Right lobe of liver (tissue), 6 donors: ENCODE results near the gene LIMS1. TPM values are rescaled to one million over a fixed set of nuclear protein-coding genes. Genes with fewer than 3 reads are reported as not detected.

Experiments
- ATAC-seq, 4 donors: fragments of 200-7000 bp; cut with Tn5 transposase; one replicate each; pipeline ENCODE4 v1.9.1; 2020; ENCODE audit warnings: mild to moderate bottlenecking in 4 of 4, moderate library complexity in 4 of 4
- DNase-seq, 3 donors: peaks; one replicate each; pipeline ENCODE4 v3.0.0-alpha.2; 2020
- H3K27ac ChIP-seq, 3 donors: fragments of 200-600 bp; one replicate each; pipeline ENCODE4 v1.8.0; 2022
- H3K27me3 ChIP-seq, 2 donors: fragments of 200-600 bp; one replicate each; pipeline ENCODE4 v1.8.0; 2022
- H3K36me3 ChIP-seq, 4 donors: fragments of 200-600 bp; sonication (generic) in 1 of 4; one replicate each; pipeline versions ENCODE4 v1.5.1 to v1.8.0; 2017 to 2022; ENCODE audit warnings: control low read depth in 1 of 4
- H3K4me1 ChIP-seq, 4 donors: fragments of 200-600 bp; sonication (generic) in 1 of 4; one replicate each; pipeline versions ENCODE4 v1.5.1 to v1.8.0; 2017 to 2022; ENCODE audit warnings: control low read depth in 1 of 4
- H3K4me3 ChIP-seq, 3 donors: fragments of 200-600 bp; one replicate each; pipeline ENCODE4 v1.8.0; 2022
- H3K9me3 ChIP-seq, 4 donors: fragments of 200-600 bp; sonication (generic) in 1 of 4; one replicate each; pipeline versions ENCODE4 v1.5.1 to v1.8.0; 2017 to 2022; ENCODE audit warnings: control low read depth in 1 of 4
- POLR2A ChIP-seq: fragments of 450-650 bp; IDR thresholded peaks from one replicate; pipeline ENCODE4 v1.6.1; 2017; ENCODE audit warnings: antibody characterized with exemption, mild to moderate bottlenecking
- WGBS: methylation state at CpG from one replicate; pipeline ENCODE4 v1.1.6; 2018; ENCODE audit warnings: low coverage, low lambda C conversion rate; ENCODE audit not compliant: insufficient coverage; ENCODE audit errors: missing lambda C conversion rate; 5-methylcytosine and 5-hydroxymethylcytosine counted together
- intact Hi-C, 2 donors: fragments of 100-400 bp; cut with DNase I; formaldehyde crosslinking; loops; one replicate each; pipeline versions ENCODE4 v1.11.2 to v1.14.1; 2022
- total RNA-seq, 6 experiments: library from RNA; depleted of rRNA in 2 of 6; stranded (reverse); fragments of >200 nt in 2 of 6; fragmentation: NEBNext Ultra II Directional in 3 of 6; extraction: Animal tissue kit (Norgen Biotek cat#: 25700) in 3 of 6; gene quantifications; one replicate each; pipeline versions ENCODE4 v1.1.0 to v1.2.4, GENCODE V29; 2016 to 2023
- TF ChIP-seq, protein P1 (sequence below), 4 donors: fragments of 200-600 bp in 3 of 4; fragments of 450-650 bp in 1 of 4; IDR thresholded peaks; one replicate each; pipeline versions ENCODE4 v1.5.1 to v1.8.0; 2016 to 2022; ENCODE audit warnings: antibody characterized with exemption in 4 of 4, mild to moderate bottlenecking in 2 of 4
- donor health status: DM: no; HTN: yes; CAD: no.
- donor health status: DM: no; HTN: no; CAD: no.
- donor health status: DM: no; HTN: no; CAD: no.
- donor health status: DM: no; HTN: yes; CAD: no.
- donor health status: DM: no; HTN: yes; CAD: no.

Gene LIMS1
- total RNA-seq, 6 experiments from 2014 or later = 15.7 to 33.0 (median 18.7) TPM

DNA sequence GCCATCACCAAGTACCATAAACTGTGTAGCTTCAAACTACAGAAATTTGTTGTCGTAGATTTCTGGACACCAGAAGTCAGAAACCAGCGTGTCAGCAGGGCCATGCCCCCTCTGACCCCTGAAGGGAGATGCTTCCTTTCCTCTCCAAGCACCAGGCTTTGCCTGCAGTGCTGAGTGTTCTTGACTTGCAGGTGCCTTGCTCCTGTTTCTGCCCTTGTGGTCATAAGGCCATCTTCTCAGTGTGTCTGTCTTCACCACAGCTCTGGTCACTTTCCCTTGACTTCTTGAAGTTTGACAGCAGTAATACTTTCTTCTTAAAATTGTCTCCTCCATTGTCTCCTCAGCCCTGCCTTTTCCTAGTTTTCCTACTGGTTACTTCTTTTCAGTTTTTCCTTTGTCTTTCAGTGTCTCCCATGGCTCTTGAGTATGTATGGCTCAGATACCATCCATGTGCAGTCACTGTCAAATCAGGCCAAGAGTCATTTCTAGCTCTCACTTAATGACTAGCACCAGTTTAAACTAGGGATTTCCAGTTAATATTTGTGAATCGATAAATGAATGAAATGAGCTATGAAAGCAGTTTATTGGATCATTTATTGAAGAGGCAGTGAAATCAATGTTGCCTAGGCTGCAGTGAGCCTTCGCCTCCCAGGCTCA is 93.8 kb downstream of the LIMS1 start:
- H3K9me3 ChIP-seq = no peaks in the 10 kb centered on the region
- H3K36me3 ChIP-seq = no peaks in the 10 kb centered on the region
- WGBS = 76% methylated on average over 4 of the region's 4 CpGs
- H3K27me3 ChIP-seq = no peaks in the 10 kb centered on the region
- H3K4me1 ChIP-seq = peaks cover 0 to 6% (median 0%) of the 10 kb centered on the region in 4 donors
- intact Hi-C loops = no loop called here
- no peak overlapping the region for H3K27ac ChIP-seq
- no peak overlapping the region for H3K4me3 ChIP-seq
- no peak for TF ChIP-seq POLR2A
- TF ChIP-seq, protein P1, sequence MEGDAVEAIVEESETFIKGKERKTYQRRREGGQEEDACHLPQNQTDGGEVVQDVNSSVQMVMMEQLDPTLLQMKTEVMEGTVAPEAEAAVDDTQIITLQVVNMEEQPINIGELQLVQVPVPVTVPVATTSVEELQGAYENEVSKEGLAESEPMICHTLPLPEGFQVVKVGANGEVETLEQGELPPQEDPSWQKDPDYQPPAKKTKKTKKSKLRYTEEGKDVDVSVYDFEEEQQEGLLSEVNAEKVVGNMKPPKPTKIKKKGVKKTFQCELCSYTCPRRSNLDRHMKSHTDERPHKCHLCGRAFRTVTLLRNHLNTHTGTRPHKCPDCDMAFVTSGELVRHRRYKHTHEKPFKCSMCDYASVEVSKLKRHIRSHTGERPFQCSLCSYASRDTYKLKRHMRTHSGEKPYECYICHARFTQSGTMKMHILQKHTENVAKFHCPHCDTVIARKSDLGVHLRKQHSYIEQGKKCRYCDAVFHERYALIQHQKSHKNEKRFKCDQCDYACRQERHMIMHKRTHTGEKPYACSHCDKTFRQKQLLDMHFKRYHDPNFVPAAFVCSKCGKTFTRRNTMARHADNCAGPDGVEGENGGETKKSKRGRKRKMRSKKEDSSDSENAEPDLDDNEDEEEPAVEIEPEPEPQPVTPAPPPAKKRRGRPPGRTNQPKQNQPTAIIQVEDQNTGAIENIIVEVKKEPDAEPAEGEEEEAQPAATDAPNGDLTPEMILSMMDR (IDR thresholded peaks at IDR 0.05) = no peak
- ATAC-seq (no peak), DNase-seq (no peak)

- Histone ChIP-seq H3K27ac (no peak overlapping the region), H3K27me3 (no peaks in the 10 kb centered on the region), H3K4me3 (no peak overlapping the region), H3K36me3 (no peaks in the 10 kb centered on the region), H3K9me3 (no peaks in the 10 kb centered on the region), H3K4me1 (peaks cover 0 to 14% (median 0%) of the 10 kb centered on the region in 4 donors)
- TF ChIP-seq, protein P1 (IDR thresholded peaks at IDR 0.05) = no peak
- no peak for TF ChIP-seq POLR2A
- ATAC-seq (no peak), DNase-seq (no peak)
- 78% methylated on average over 6 of the region's 6 CpGs for whole genome bisulfite sequencing
- intact Hi-C loops = no loop called here
Observed at GRCh38 chr2:108628936-108629335, 94.7 kb downstream of the LIMS1 start.

DNA sequence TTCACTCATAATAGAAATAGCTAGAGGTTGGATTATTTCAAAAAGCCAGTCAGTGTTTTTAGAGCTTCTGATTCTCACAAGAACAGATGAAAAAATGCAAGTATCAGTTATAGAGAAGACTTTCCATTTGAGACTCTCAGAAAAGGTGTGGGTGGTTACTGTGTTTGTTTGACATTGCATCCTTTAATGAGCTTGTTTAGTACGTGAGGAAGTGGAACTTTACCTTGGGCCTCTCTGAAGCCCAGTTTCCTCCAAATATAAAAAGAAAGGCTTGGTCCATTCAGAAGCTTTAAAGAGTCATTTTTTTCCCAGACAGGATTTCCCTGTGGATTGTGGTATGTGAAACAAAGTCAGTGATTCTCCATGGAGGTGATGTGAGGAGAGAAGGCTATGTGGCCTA is 95.1 kb downstream of the LIMS1 start:
- Histone ChIP-seq H3K27me3 (no peaks in the 10 kb centered on the region), H3K4me3 (no peak overlapping the region), H3K9me3 (no peaks in the 10 kb centered on the region), H3K27ac (no peak overlapping the region), H3K36me3 (no peaks in the 10 kb centered on the region), H3K4me1 (peaks cover 0 to 14% (median 0%) of the 10 kb centered on the region in 4 donors)
- WGBS = 50% methylated on average over 1 of the region's 1 CpG
- intact Hi-C loops = no loop called here
- no peak for DNase-seq
- no peak for TF ChIP-seq POLR2A
- TF ChIP-seq, protein P1 (IDR thresholded peaks at IDR 0.05) = no peak
- no peak for ATAC-seq

- no peak for ATAC-seq
- Histone ChIP-seq H3K27ac (no peak overlapping the region), H3K9me3 (no peaks in the 10 kb centered on the region), H3K4me3 (no peak overlapping the region), H3K4me1 (peaks cover 0 to 14% (median under 1%) of the 10 kb centered on the region in 4 donors), H3K27me3 (no peaks in the 10 kb centered on the region), H3K36me3 (no peaks in the 10 kb centered on the region)
- intact Hi-C loops = no loop called here
- TF ChIP-seq POLR2A = no peak
- TF ChIP-seq, protein P1 (IDR thresholded peaks at IDR 0.05) = no peak
- WGBS = 85% methylated on average over 5 of the region's 5 CpGs
- DNase-seq = no peak
Observed at GRCh38 chr2:108630567-108631405, 96.5 kb downstream of the LIMS1 start.
